B cell (primary cell): Measurements from ENCODE around the gene KIF21B. TPM values are rescaled to one million over a fixed set of nuclear protein-coding genes. Genes with fewer than 3 reads are reported as not detected.

Experiments
- ATAC-seq: fragments of 200-7000 bp; cut with Tn5 transposase; one replicate; pipeline ENCODE4 v1.10.0; 2021; ENCODE audit warnings: low read depth, mild to moderate bottlenecking, moderate number of reproducible peaks, moderate library complexity
- CTCF ChIA-PET: fragments of 350-600 bp; sonication (Branson Sonifier 250); formaldehyde crosslinking; loops from one replicate; lab custom pipeline; 2021; ENCODE audit warnings: antibody characterized with exemption, inconsistent platforms; lab: Charles Lee
- POLR2A ChIA-PET: fragments of 350-600 bp; sonication (Branson Sonifier 250); formaldehyde crosslinking; loops from one replicate; lab custom pipeline; 2021; ENCODE audit warnings: antibody characterized with exemption; lab: Charles Lee
- DNase-seq: peaks from one replicate; pipeline ENCODE4 v3.0.0; 2013
- H2AFZ ChIP-seq: 2 replicates; pipeline ENCODE4 v1.6.1; 2012; ENCODE audit warnings: mild to moderate bottlenecking, low read depth, low read length; ENCODE audit not compliant: insufficient read depth, poor library complexity, severe bottlenecking
- H3K27ac ChIP-seq, 2 donors: 1 replicate in 1 of 2; 2 replicates in 1 of 2; pipeline ENCODE4 v1.5.1; 2012 to 2013; ENCODE audit warnings: low read length in 2 of 2, mild to moderate bottlenecking in 2 of 2, moderate library complexity in 1 of 2
- H3K27me3 ChIP-seq, 4 experiments: fragments of 200-600 bp in 1 of 4; sonication (generic) in 1 of 4; replicated peaks in 1 of 4; 1 replicate in 2 of 4; 2 replicates in 2 of 4; pipeline versions ENCODE4 v1.6.1 to v1.7.0; 2013 to 2016; ENCODE audit warnings: low read length in 3 of 4, mild to moderate bottlenecking in 2 of 4, mixed read lengths in 1 of 4, moderate library complexity in 1 of 4; ENCODE audit not compliant: insufficient read depth in 4 of 4, control insufficient read depth in 3 of 4; ENCODE audit errors: control extremely low read depth in 1 of 4
- H3K36me3 ChIP-seq, 2 experiments: replicated peaks in 1 of 2; 1 replicate in 1 of 2; 2 replicates in 1 of 2; pipeline versions ENCODE4 v1.6.1 to v1.7.1; 2013; ENCODE audit warnings: low read length in 1 of 2; ENCODE audit not compliant: insufficient read depth in 2 of 2, control insufficient read depth in 1 of 2; ENCODE audit errors: control extremely low read depth in 1 of 2, extremely low read depth in 1 of 2
- H3K4me1 ChIP-seq, 2 donors: fragments of 200-600 bp in 1 of 2; sonication (generic) in 1 of 2; 1 replicate in 1 of 2; 2 replicates in 1 of 2; pipeline versions ENCODE4 v1.5.1 to v1.6.1; 2013 to 2017; ENCODE audit warnings: low read length in 2 of 2; ENCODE audit not compliant: control insufficient read depth in 2 of 2, insufficient read depth in 2 of 2
- H3K4me2 ChIP-seq: replicated peaks from 2 replicates; pipeline ENCODE3; 2012; ENCODE audit warnings: mild to moderate bottlenecking, low read depth, low read length; ENCODE audit not compliant: poor library complexity, severe bottlenecking
- H3K4me3 ChIP-seq, 5 experiments: fragments of 200-600 bp in 1 of 5; sonication (generic) in 1 of 5; 1 replicate in 3 of 5; 2 replicates in 2 of 5; pipeline versions ENCODE4 v1.5.1 to v1.7.0; 2011 to 2016; ENCODE audit warnings: low read length in 4 of 5, mild to moderate bottlenecking in 4 of 5, low read depth in 2 of 5, control low read depth in 1 of 5, moderate library complexity in 1 of 5; ENCODE audit not compliant: insufficient read depth in 1 of 5; ENCODE audit errors: control extremely low read depth in 1 of 5, extremely low read depth in 1 of 5
- H3K79me2 ChIP-seq: fragments of 200-600 bp; sonication (generic); one replicate; pipeline ENCODE4 v1.6.0; 2016; ENCODE audit warnings: low read length; ENCODE audit not compliant: control insufficient read depth, insufficient read depth
- H3K9ac ChIP-seq: fragments of 200-600 bp; sonication (generic); 2 replicates; pipeline ENCODE4 v1.6.1; 2017; ENCODE audit warnings: mild to moderate bottlenecking, low read length, moderate library complexity
- H3K9me3 ChIP-seq, 3 donors: one replicate each; pipeline versions ENCODE4 v1.6.1 to v1.7.1; 2013; ENCODE audit warnings: low read length in 2 of 3; ENCODE audit not compliant: control insufficient read depth in 2 of 3, insufficient read depth in 1 of 3; ENCODE audit errors: control extremely low read depth in 1 of 3
- H4K20me1 ChIP-seq: 2 replicates; pipeline ENCODE4 v1.6.0; 2012; ENCODE audit warnings: mild to moderate bottlenecking, low read length; ENCODE audit not compliant: insufficient read depth, control insufficient read depth, poor library complexity, severe bottlenecking
- H3K27ac Mint-ChIP-seq: one replicate; pipeline ENCODE4 v1.8.0; 2021; ENCODE audit warnings: mixed read lengths
- H3K27me3 Mint-ChIP-seq: one replicate; pipeline ENCODE4 v1.8.0; 2021; ENCODE audit warnings: mixed read lengths
- H3K4me1 Mint-ChIP-seq: one replicate; pipeline ENCODE4 v1.8.0; 2021; ENCODE audit warnings: mixed read lengths
- H3K4me3 Mint-ChIP-seq: one replicate; pipeline ENCODE4 v1.8.0; 2021; ENCODE audit warnings: mixed read lengths
- H3K9me3 Mint-ChIP-seq: one replicate; pipeline ENCODE4 v1.8.0; 2022; ENCODE audit warnings: mixed read lengths; ENCODE audit not compliant: insufficient read depth
- EZH2 ChIP-seq: IDR thresholded peaks from 2 replicates; pipeline ENCODE4 v1.6.1; 2012; ENCODE audit warnings: borderline replicate concordance, low read depth, mild to moderate bottlenecking, moderate library complexity, low read length; ENCODE audit not compliant: insufficient read depth, poor library complexity, severe bottlenecking
- WGBS: methylation state at CpG from one replicate; pipeline ENCODE4 v1.1.5; 2013; ENCODE audit warnings: missing lambda C conversion rate; ENCODE audit not compliant: insufficient coverage; 5-methylcytosine and 5-hydroxymethylcytosine counted together
- intact Hi-C: fragments of 100-400 bp; cut with micrococcal nuclease; formaldehyde crosslinking; loops from one replicate; pipeline ENCODE4 v1.10.0; 2022
- polyA plus RNA-seq: library from polyadenylated mRNA; depleted of rRNA; stranded (reverse); fragments of >200 nt; gene quantifications from 2 replicates; pipeline ENCODE4 v1.2.3, GENCODE V29; 2012
- total RNA-seq, 2 donors: library from RNA; stranded (reverse); fragments of 120-200 nt in 1 of 2; gene quantifications; 1 replicate in 1 of 2; 2 replicates in 1 of 2; pipeline versions ENCODE4 v1.2.3 to v1.2.4, GENCODE V29; 2013 to 2022
- TF ChIP-seq, protein P1 (sequence below): fragments of 200-600 bp; IDR thresholded peaks from one replicate; pipeline ENCODE4 v1.8.0; 2022; ENCODE audit warnings: antibody characterized with exemption, mild to moderate bottlenecking

KIF21B gene
- total and polyA plus RNA-seq, 2 donors (not counting 1 experiment from before 2014, with no cell fraction given), result 41.1 to 41.6 TPM

DNA sequence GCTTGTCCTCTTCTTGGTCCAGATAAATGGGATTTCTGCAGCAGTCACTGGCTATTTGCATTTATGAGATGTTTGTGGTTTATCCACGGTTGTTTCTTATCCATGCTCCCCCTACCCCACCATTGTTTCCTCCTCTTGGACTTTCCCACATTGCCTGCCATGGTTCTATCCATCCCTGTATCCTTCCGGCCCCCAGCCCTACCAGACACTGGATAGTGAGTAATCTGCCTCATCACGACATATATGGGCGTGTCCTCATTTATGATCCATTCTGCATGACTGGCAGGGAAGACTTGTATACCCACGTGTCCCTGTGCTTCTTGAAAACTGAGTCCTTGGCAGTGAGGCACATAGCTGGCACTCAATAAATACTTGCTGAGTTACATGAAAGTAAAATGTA lies 48.6 kb upstream of the KIF21B start:
- CTCF ChIA-PET, result no interaction called here
- H3K36me3 ChIP-seq, result no peaks in the 10 kb centered on the region
- no peaks in the 10 kb centered on the region for H4K20me1 ChIP-seq
- no peak overlapping the region for H3K27ac ChIP-seq
- DNase-seq, result no peak
- no peak overlapping the region for H3K4me2 ChIP-seq
- H3K9ac ChIP-seq, result no peak overlapping the region
- Mint-ChIP-seq H3K27me3 (peaks cover 22% of the 10 kb centered on the region), H3K9me3 (no peaks in the 10 kb centered on the region), H3K27ac (no peak overlapping the region), H3K4me3 (no peak overlapping the region), H3K4me1 (peaks cover 7% of the 10 kb centered on the region)
- intact Hi-C loops, result no loop called here
- TF ChIP-seq, protein P1, sequence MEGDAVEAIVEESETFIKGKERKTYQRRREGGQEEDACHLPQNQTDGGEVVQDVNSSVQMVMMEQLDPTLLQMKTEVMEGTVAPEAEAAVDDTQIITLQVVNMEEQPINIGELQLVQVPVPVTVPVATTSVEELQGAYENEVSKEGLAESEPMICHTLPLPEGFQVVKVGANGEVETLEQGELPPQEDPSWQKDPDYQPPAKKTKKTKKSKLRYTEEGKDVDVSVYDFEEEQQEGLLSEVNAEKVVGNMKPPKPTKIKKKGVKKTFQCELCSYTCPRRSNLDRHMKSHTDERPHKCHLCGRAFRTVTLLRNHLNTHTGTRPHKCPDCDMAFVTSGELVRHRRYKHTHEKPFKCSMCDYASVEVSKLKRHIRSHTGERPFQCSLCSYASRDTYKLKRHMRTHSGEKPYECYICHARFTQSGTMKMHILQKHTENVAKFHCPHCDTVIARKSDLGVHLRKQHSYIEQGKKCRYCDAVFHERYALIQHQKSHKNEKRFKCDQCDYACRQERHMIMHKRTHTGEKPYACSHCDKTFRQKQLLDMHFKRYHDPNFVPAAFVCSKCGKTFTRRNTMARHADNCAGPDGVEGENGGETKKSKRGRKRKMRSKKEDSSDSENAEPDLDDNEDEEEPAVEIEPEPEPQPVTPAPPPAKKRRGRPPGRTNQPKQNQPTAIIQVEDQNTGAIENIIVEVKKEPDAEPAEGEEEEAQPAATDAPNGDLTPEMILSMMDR, result no peak
- TF ChIP-seq EZH2, result no peak
- ATAC-seq, result no peak
- POLR2A ChIA-PET, result no interaction called here
- WGBS, result 95% methylated on average over 3 of the region's 5 CpGs
- H3K27me3 ChIP-seq, result no peaks in the 10 kb centered on the region
- no peak overlapping the region for H3K4me3 ChIP-seq
- no peak overlapping the region for H2AFZ ChIP-seq
- H3K9me3 ChIP-seq, result no peaks in the 10 kb centered on the region
- no peaks in the 10 kb centered on the region for H3K79me2 ChIP-seq
- H3K4me1 ChIP-seq, result no peaks in the 10 kb centered on the region

GRCh38 chr1:201069636-201070035 lies 46.1 kb upstream of the KIF21B start:
- H3K4me1 ChIP-seq, result no peaks in the 10 kb centered on the region
- Mint-ChIP-seq H3K4me3 (no peak overlapping the region), H3K4me1 (peaks cover 7% of the 10 kb centered on the region), H3K27me3 (peaks cover 25% of the 10 kb centered on the region), H3K27ac (no peak overlapping the region), H3K9me3 (no peaks in the 10 kb centered on the region)
- H3K27me3 ChIP-seq, result peaks cover 0 to 2% (median 0%) of the 10 kb centered on the region in 4 experiments
- H3K79me2 ChIP-seq, result no peaks in the 10 kb centered on the region
- no peak for TF ChIP-seq EZH2
- TF ChIP-seq, protein P1, result no peak
- H3K36me3 ChIP-seq, result no peaks in the 10 kb centered on the region
- H3K9ac ChIP-seq, result no peak overlapping the region
- CTCF ChIA-PET, result no interaction called here
- ATAC-seq, result no peak
- H4K20me1 ChIP-seq, result no peaks in the 10 kb centered on the region
- H2AFZ ChIP-seq, result no peak overlapping the region
- H3K4me2 ChIP-seq, result no peak overlapping the region
- no peak overlapping the region for H3K27ac ChIP-seq
- WGBS, result 94% methylated on average over 2 of the region's 3 CpGs
- POLR2A ChIA-PET, result no interaction called here
- no peak overlapping the region for H3K4me3 ChIP-seq
- DNase-seq, result no peak
- intact Hi-C loops, result no loop called here
- no peaks in the 10 kb centered on the region for H3K9me3 ChIP-seq
